H1 (cell line): ENCODE results near the gene SLC39A11. TPM values are rescaled to one million over a fixed set of nuclear protein-coding genes. Genes with fewer than 3 reads are reported as not detected.

Experiments
- CHD7 ChIP-seq: fragments of 300-600 bp; sonication (generic); IDR thresholded peaks from 2 replicates; pipeline ENCODE4 v1.7.1; 2012; ENCODE audit warnings: low read length, moderate library complexity, mild to moderate bottlenecking, inconsistent platforms; ENCODE audit not compliant: insufficient replicate concordance
- polyA plus RNA-seq, 7 experiments: library from polyadenylated mRNA; depleted of rRNA in 3 of 7; stranded (reverse) in 5 of 7; unstranded in 2 of 7; fragments of >200 nt in 5 of 7; fragments of 200-250 nt in 2 of 7; gene quantifications; 1 replicate in 5 of 7; 2 replicates in 1 of 7; 4 replicates in 1 of 7; pipeline versions ENCODE4 v1.2.1 to v1.2.3, GENCODE V29; 2011 to 2013; ENCODE audit warnings: missing spikeins in 2 of 7, mixed read lengths in 2 of 7
- total RNA-seq: library from RNA; stranded (reverse); fragmentation: NEBNext Ultra II Directional; extraction: Animal tissue kit (Norgen Biotek cat#: 25700); gene quantifications from 2 replicates; pipeline ENCODE4 v1.2.1, GENCODE V29; 2021

Gene SLC39A11
- total and polyA plus RNA-seq, 2 of the 8 experiments (the other 6 are each of a cell fraction or from before 2014, with no cell fraction given), result 12.2 to 19.6 TPM

GRCh38 chr17:73020110-73020509, 72.4 kb downstream of the SLC39A11 start (continued):
- TF ChIP-seq CHD7, result no peak
